Inflammatory macrophage (primary cell): Measurements from ENCODE around the gene KRTAP4-9.
"Not testable (repeated sequence)": the region's sequence is repeated elsewhere in the genome, so short reads cannot be mapped to it uniquely, and the experiment has no call there.

Experiments
- DNase-seq, 2 donors: peaks; one replicate each; pipeline ENCODE4 v3.0.0-alpha.2; 2020 to 2022

The KRTAP4-9 gene

DNA sequence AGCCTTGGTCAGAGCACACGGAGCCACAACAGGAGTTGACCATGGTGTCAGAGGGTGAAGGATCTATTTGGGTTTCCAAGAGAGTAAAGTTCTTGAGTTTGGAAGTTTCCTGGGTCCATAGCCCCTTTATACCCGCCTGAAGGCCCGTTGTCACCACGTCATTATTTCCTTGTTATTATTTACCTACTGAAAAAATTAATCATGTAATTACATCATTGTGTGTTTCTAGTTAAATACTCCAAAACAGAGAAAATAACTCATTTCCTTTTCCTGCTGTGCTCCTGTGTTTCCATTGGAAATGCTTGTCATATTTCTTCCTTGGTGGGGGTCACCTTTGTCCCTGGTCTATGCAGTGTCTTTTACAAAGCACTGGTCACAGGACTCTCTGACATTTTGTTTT lies 7.1 kb upstream of the KRTAP4-9 start, which contains the start of gene KRTAP4-8:
TSS of gene KRTAP4-8 (minus strand) at position 101 of the 400 bp plus-strand sequence. CDS start at position 43, 58 bp downstream.
- DNase-seq: no peak

DNA sequence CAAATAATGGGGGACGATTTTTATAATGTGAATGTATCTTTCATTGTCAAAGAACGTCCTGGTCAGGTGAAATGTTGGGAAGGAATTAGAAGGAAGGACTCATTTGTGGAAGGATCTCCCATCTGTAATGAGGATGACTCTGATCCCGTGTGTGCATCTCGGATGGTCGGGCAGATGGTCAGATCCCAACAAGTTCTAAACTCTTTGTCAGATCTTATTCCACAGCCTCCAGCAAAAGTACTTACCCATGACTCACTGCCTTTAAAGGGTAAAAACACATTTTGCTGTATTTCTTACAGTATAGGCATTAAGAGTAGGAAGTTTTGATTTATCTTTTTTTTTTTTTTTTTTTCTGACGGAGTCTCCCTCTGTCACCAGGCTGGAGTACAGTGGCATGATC lies 6.7 kb upstream of the KRTAP4-9 start:
- DNase-seq: no peak

DNA sequence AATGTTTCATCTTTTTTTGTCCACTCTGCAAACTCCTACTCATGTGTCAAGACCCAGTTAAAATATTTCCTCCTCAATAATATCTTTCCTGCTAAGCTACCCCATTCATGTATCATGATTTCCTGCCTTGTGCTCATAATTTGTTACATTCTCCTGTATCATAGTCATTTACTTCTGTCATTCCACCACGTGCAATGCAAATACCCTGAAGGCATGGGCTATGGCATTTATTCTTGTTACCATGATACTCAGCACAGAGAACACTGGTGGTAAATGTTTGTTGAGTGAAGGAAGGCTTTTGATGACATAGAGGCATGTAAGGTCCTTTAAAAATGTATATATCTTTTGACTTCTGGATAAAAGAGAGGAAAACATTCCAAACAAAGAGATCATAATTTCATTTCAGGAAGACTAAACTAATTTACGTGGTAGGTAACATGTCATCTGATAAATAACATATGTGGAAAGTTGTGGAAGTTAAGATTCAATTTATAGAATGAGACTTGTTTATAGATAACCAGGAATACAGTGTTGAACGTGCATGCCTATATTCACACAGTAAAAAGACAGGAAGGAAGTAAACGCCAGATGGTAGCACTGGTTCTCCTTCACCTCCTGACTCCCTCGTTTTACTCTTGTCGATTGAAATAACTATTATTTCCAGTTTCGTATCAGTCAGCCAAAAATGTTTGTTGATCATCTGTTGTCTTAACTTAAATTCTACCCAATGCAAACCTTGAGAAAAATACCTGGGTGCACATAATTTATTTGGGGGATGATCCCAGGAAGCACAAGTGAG lies 5.3 kb upstream of the KRTAP4-9 start:
- not testable (repeated sequence) for DNase-seq

DNA sequence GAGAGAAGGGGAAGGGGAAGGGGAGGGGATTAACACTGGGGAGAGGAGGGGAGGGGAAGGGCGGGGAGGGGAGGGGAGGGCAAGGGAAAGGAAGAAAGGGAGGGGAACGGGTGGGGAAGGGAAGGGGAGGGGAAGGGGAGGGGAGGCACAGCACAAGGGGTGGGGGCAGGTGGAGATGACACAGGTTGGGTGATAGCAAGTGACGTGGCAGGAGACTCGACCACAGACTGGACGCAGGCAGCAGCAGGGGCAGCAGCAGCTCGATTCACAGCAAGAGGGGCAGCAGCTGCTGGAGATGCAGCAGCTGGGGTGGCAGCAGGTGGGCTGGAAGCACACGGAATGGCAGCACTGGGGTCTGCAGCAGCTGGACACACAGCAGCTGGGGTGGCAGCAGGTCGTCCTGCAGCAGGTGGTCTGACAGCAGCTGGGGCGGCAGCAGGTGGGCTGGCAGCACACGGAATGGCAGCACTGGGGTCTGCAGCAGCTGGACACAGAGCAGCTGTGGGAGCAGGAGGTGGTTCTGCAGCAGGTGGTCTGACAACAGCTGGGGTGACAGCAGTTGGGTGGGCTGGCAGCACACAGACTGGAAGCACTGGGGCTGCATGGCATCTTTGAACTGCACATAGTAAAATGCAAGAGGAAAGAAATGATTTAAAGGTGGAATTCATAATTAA lies 3.5 kb upstream of the KRTAP4-9 start, which contains the start of gene KRTAP4-16:
TSS of gene KRTAP4-16 (minus strand) at position 624 of the 674 bp plus-strand sequence. CDS start at position 624, 0 bp downstream.
- no peak for DNase-seq

DNA sequence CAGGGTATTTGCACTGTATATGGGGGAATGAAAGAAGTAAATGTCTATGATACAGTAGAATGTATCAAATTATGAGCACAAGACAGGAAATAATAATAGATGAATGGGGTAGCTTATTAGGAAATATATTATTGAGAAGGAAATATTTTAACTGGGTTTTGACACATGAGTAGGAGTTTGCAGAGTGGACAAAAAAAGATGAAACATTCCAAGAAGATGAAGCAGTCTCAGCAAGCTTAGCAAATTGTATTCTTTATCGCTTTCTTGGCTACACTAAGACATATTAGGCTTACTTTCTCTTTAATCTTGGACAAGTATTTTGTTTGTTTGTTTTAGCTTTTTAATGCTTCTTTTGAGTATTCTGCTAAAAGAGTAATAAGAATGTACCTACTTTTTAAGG lies 1.3 kb upstream of the KRTAP4-9 start:
- no peak for DNase-seq

DNA sequence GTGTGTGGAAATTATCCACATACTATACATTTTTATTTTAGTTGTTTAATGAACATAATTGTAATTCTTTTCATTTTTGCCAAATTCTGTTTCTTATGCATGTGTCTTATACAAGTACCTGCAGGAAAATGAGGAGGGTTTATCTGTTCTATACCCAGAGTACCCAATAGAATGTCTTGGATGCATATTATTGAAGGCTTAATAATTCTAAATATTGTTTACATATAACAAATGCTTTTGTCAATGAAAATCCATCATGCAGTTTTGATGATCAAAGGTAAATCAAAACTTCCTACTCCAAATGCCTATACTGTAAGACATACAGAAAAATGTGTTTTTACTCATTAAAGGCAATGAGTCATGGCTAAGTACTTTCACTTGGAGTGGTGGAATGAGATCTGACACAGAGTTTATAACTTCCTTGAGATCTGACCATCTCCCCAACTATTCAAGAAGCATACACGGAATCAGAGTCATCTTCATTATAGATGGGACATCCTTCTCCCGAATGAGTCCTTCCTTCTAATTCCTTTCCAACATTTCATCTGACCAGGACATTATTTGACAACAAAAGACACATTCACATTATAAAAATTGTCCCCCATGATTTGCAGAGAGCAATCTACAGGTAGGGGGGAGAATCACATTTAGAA lies 677 bp upstream of the KRTAP4-9 start:
- not testable (repeated sequence) for DNase-seq

DNA sequence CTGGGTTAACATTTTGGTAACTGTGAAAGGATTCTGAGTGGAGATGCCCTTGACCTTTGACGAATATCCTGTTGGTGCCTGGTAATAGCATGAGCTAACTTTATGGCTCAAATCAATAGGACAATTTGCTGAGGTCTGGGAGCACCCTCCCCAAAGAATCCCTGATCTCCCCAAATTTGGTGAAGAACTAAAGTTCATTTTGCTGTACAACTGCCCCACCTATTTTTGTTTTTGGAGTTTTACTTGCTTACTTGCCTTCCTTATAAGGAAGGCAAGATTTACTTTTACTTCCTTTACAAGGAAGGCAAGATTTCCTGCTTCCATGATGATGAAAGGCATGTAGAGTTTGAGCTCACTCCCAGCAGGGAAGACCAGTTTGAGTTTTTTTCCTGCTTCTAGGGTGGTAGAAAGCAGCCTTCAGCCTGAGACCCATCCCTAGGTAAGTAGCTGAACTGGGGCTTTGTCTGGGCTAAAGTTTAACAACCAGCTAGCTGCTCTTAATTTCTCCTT lies 2.8 kb downstream of the KRTAP4-9 start:
- no peak for DNase-seq

DNA sequence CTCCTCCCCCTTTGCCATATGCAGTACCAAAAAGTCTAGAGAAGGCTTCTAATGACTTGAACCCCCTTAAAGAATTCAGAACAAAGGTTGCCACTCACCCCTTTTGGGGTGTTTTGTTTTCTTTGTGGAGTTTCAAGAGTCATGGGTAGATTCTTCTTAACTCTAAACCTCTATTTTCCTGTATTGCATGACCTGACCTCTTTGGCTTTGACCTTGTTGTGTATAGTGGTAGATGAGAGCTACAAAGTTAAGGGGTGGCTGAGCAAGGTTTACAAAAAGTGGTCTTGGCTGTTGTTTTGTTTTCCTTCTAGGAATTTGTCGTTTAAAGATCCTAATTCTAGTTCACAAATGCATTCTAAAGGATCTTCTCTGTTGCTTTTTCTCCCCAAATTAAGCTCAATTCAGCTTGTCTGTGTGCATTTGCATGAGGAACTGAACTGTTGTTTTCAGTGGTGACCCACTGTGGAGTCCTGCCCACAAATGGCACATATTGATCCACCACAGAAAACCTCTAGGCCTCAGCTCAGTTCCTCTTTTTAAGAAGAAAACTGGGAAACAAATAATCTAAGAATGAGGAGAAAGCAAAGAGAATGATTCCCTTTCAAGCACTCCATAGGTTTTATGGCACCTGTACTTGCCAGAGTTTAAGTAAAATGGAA lies 3.7 kb downstream of the KRTAP4-9 start:
- not testable (repeated sequence) for DNase-seq

DNA sequence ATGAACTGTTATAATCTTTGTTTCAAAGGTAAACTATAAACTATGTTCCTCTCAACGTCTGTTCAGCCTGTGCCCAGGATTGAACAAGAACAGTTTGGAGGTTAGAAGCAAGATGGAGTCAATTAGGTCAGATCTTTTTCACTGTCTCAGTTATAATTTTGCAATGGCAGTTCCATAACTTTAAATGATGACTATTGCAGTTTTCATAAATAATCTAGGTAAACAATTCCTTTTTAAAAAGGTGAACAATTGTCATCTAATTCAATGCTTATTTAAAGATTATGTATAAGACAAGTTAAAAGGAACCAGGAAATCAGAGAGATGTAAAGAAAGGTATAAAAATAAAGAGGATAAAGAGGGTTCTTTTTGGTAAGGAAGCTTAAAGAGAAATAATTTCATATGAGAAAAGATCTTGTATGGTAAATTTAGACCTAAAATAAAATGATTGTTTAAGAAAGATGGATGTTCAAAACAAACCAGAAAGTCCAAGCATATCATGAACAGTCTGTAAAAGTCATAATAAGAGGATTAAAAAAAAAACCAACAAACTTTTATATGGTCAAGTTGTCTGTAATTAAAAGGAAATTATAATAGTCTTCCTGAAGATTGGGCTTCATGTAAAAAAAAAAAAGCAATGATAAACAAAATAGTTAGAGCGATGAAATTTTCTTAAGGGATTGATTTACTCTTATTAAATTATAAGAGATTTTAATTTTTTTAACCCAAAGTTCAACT lies 6.1 kb downstream of the KRTAP4-9 start:
- no peak for DNase-seq

DNA sequence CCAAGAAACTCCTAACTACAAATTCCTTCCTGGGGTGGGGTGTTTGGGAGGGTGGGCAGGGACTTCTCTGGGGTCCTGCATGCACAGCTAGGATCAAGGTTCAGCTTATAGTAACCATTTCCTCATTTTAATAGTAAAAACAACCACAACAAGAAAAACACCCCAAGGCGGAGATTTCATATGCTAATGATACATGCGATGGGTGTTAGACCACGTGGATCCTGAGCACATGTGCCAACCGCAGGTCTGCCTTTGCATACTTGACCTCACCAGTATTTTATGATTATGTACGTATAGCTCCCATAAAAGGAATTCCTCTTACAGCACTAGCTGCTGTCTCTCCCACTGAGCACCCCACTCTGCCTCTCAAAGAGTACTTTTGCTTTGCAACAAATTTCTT lies 11.1 kb downstream of the KRTAP4-9 start:
- DNase-seq: peak; percentile 31 to 48

DNA sequence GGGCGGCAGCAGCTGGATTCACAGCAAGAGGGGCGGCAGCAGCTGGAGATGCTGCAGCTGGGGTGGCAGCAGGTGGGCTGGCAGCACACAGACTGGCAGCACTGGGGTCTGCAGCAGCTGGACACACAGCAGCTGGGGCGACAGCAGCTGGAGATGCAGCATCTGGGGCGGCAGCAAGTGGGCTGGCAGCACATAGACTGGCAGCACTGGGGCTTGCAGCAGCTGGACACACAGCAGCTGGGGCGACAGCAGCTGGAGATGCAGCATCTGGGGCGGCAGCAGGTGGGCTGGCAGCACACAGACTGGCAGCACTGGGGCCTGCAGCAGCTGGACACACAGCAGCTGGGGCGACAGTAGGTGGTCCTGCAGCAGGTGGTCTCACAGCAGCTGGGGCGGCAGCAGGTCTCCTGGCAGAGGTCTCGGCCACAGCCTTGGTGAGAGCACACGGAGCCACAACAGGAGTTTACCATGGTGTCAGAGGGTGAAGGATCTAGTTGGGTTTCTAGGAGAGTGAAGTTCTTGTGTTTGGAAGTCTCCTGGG lies 12.7 kb downstream of the KRTAP4-9 start, which contains the start of gene KRTAP4-11:
TSS of gene KRTAP4-11 (minus strand) at position 528 of the 541 bp plus-strand sequence. CDS start at position 470, 58 bp downstream.
- not testable (repeated sequence) for DNase-seq

DNA sequence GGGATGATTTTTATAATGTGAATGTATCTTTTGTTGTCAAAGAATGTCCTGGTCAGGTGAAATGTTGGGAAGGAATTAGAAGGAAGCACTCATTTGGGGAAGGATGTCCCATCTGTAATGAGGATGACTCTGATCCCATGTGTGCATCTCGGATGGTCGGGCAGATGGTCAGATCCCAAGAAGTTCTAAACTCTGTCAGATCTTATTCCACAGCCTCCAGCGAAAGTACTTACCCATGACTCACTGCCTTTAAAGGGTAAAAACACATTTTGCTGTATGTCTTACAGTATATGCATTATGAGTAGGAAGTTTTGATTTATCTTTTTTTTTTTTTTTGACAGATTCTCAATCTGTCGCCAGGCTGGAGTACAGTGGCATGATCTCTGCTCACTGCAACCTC lies 13.5 kb downstream of the KRTAP4-9 start:
- no peak for DNase-seq

DNA sequence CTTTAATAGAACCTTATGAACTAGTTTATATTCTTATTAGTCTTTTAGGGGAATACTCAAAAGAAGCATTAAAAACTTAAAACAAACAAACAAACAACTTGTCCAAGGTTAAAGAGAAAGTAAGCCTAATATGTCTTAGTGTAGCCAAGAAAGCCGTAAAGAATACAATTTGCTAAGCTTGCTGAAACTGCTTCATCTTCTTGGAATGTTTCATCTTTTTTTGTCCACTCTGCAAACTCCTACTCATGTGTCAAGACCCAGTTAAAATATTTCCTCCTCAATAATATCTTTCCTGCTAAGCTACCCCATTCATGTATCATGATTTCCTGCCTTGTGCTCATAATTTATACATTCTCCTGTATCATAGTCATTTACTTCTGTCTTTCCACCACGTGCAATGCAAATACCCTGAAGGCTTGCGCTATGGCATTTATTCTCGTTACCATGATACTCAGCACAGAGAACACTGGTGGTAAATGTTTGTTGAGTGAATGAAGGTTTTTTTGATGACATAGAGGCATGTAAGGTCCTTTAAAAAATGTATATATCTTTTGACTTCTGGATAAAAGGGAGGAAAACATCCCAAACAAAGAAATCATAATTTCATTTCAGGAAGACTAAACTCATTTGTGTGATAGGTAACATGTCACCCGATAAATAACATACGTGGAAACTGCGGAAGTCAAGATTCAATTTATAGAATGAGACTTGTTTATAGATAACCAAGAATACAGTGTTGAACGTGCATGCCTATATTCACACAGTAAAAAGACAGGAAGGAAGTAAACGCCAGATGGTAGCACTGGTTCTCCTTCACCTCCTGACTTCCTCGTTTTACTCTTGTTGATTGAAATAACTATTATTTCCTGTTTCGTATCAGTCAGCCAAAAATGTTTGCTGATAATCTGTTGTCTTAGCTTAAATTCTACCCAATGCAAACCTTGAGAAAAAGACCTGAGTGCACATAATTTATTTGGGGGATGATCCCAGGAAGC lies 14.8 kb downstream of the KRTAP4-9 start:
- peak; percentile 2 to 23 for DNase-seq

DNA sequence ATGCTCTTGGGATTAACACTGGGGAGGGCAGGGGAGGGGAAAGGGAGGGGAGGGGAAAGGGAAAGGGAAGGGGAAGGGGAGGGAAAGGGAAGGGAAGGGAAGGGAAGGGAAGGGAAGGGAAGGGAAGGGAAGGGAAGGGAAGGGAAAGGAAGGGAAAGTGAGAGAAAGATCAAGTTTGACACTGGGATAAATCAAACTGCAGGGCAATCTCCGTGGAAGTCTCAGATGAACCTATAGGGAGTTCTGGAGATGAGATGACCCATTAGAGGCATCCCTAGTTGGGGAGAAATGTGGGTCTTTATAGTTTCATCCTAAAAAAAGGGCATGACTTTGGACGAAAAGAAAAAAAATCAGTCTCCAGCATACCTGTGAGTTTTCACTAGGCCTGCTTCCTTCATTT lies 16.6 kb downstream of the KRTAP4-9 start:
- no peak for DNase-seq

DNA sequence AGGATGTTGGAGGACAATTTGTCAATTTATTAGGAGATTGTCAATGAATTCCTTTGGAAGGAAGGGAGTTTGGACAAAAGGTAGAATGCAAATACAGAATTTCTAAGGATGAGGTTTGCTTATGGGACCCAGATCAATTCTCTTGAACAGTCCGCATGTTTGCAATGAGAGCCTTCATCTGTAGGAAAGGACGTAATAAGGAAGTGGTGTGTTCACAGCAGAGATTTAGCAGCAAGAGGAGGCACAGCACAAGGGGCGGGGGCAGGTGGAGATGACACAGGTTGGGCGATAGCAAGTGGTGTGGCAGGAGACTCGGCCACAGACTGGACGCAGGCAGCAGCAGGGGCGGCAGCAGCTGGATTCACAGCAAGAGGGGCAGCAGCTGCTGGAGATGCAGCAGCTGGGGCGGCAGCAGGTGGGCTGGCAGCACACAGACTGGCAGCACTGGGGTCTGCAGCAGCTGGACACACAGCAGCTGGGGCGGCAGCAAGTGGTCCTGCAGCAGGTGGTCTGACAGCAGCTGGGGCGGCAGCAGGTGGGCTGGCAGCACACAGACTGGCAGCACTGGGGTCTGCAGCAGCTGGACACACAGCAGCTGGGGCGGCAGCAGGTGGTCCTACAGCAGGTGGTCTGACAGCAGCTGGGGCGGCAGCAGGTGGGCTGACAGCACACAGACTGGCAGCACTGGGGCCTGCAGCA lies 18.3 kb downstream of the KRTAP4-9 start:
- not testable (repeated sequence) for DNase-seq

DNA sequence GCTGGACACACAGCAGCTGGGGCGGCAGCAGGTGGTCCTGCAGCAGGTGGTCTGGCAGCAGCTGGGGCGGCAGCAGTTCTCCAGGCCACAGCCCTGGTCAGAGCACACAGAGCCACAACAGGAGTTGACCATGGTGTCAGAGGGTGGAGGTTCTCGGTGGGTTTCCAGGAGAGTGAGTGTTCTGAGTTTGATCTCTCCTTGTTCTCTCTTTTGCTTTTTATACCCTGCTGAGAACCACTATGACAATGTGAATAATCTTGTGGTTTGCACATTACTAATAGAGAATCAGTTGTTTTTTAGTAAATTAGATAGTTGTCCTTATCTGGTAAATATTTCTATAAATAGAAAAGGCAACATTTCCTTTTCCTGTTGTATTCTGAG lies 18.8 kb downstream of the KRTAP4-9 start, which contains the start of gene KRTAP4-12:
TSS of gene KRTAP4-12 (minus strand) at position 192 of the 381 bp plus-strand sequence. CDS start at position 132, 60 bp downstream.
- not testable (repeated sequence) for DNase-seq

DNA sequence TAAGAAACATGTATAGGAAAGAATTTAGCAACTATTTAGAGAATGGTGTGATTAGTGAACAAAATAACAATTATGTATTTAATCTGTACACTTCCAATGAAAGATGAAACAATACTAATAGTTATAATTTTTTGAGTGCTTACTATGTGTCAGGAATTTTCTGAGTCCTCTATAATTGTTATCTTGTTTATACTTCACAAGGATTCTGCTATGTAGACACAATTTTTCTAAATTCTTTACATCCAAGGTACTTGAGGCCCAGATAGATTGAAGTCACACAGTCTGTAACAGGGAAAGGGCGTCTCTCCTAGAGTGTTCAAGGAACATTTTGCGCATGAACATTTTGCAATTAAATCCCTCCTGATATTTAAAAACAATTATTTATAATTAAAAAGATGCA lies 19.9 kb downstream of the KRTAP4-9 start:
- DNase-seq: no peak

DNA sequence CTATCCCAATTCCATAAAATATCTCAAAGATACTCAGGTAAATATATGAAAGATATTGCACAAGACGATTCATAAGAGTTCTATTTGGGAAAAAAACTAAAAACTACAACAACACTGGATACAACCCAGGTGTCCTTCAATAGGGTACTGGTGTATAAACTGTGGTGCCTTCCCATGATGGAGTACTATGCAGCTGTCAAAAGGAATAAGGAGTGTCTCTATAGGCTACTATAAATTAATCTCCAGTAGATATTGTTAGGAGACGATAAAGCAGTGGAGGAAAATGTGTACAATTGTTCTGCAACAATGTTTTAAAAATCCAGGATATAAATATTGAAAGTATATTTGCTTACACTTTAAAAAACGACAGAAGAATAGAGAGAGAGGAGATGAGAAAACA lies 21.2 kb downstream of the KRTAP4-9 start:
- DNase-seq: no peak

DNA sequence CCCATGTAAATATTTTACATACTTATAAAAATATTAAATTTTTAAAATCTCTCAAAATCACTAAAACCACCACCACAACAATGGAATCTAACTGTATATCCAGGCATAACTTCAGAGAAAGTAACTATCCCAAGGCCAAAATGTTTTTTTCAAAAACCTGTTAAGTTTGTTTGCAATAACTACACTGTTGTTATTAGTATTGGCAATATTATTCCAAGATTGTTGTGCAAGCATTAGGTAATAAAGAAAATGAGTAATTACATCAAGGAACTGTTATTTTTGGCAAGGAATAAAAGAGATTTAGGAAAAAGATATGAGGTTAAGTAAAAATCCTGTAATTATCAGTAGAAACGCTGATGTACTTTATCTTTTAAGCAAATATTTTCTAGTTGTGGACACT lies 22.2 kb downstream of the KRTAP4-9 start:
- no peak for DNase-seq
